Stimulated activated naive CD4-positive, alpha-beta T cell (primary cell): ENCODE results near the gene ANXA2.
A peak's percentile ranks its signal among the peaks of the same experiment; 100 is the strongest.

Source experiments
- DNase-seq, 6 experiments: peaks; one replicate each; lab custom pipeline; 2025; lab: John Stamatoyannopoulos, UW

Gene ANXA2

GRCh38 chr15:60370105-60370868 is 27.5 kb downstream of the ANXA2 start:
- DNase-seq, result no peak

- DNase-seq, result no peak
Measured at GRCh38 chr15:60369696-60370095, 28.1 kb downstream of the ANXA2 start.

GRCh38 chr15:60364612-60364924 is 33.2 kb downstream of the ANXA2 start:
- DNase-seq, result no peak

GRCh38 chr15:60363903-60364611 is 33.7 kb downstream of the ANXA2 start:
- no peak for DNase-seq

- no peak for DNase-seq
Measured at GRCh38 chr15:60363087-60363549, 34.7 kb downstream of the ANXA2 start.

- DNase-seq, result no peak
Measured at GRCh38 chr15:60362321-60363086, 35.3 kb downstream of the ANXA2 start.

- DNase-seq, result peak in 5 of 6 experiments; percentile 21 to 66 (median 37)
Measured at GRCh38 chr15:60359738-60360137, 38.0 kb downstream of the ANXA2 start.

GRCh38 chr15:60358935-60359682 is 38.7 kb downstream of the ANXA2 start:
- DNase-seq, result no peak

GRCh38 chr15:60356832-60357231 is 41.0 kb downstream of the ANXA2 start:
- DNase-seq, result no peak

GRCh38 chr15:60355148-60355857 is 42.5 kb downstream of the ANXA2 start:
- no peak for DNase-seq

GRCh38 chr15:60353245-60353920 is 44.4 kb downstream of the ANXA2 start:
- DNase-seq, result no peak

GRCh38 chr15:60352525-60352924 is 45.3 kb downstream of the ANXA2 start:
- no peak for DNase-seq

GRCh38 chr15:60351066-60351465 is 46.7 kb downstream of the ANXA2 start:
- DNase-seq, result no peak

- DNase-seq, result no peak
Measured at GRCh38 chr15:60350108-60350507, 47.7 kb downstream of the ANXA2 start.

- DNase-seq, result no peak
Measured at GRCh38 chr15:60349589-60349988, 48.2 kb downstream of the ANXA2 start.

- DNase-seq, result no peak
Measured at GRCh38 chr15:60347480-60348049, 50.2 kb downstream of the ANXA2 start.

- DNase-seq, result no peak
Measured at GRCh38 chr15:60346653-60347052, 51.1 kb downstream of the ANXA2 start.

- DNase-seq, result no peak
Measured at GRCh38 chr15:60346077-60346476, 51.7 kb downstream of the ANXA2 start.

GRCh38 chr15:60345598-60345997 is 52.2 kb downstream of the ANXA2 start:
- no peak for DNase-seq

- no peak for DNase-seq
Measured at GRCh38 chr15:60344987-60345386, 52.8 kb downstream of the ANXA2 start.
